ENCODE data around the gene RPS6KA2.

- TF ChIP-seq, protein P1, sequence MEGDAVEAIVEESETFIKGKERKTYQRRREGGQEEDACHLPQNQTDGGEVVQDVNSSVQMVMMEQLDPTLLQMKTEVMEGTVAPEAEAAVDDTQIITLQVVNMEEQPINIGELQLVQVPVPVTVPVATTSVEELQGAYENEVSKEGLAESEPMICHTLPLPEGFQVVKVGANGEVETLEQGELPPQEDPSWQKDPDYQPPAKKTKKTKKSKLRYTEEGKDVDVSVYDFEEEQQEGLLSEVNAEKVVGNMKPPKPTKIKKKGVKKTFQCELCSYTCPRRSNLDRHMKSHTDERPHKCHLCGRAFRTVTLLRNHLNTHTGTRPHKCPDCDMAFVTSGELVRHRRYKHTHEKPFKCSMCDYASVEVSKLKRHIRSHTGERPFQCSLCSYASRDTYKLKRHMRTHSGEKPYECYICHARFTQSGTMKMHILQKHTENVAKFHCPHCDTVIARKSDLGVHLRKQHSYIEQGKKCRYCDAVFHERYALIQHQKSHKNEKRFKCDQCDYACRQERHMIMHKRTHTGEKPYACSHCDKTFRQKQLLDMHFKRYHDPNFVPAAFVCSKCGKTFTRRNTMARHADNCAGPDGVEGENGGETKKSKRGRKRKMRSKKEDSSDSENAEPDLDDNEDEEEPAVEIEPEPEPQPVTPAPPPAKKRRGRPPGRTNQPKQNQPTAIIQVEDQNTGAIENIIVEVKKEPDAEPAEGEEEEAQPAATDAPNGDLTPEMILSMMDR (IDR thresholded peaks at IDR 0.05): no peak
- TF ChIP-seq POLR2AphosphoS5 (IDR thresholded peaks at IDR 0.05) (no peak), POLR2A (IDR thresholded peaks at IDR 0.05) (no peak)
These were observed 6.9 kb upstream of the RPS6KA2 start for GRCh38 chr6:166633732-166634535.

Measured in breast epithelium (tissue), 3 donors.